WI38 (cell line): ENCODE results near the gene BNIP5.

Source experiments
- H3K4me3 ChIP-seq: 2 replicates; pipeline ENCODE4 v1.5.1; 2011; ENCODE audit warnings: low read depth, mild to moderate bottlenecking, control low read depth, low read length
- CTCF ChIP-seq: IDR thresholded peaks from 2 replicates; pipeline ENCODE4 v1.5.1; 2012; ENCODE audit warnings: low read depth, mild to moderate bottlenecking, control low read depth, low read length

Gene BNIP5

GRCh38 chr6:36347621-36348020 lies 10.9 kb upstream of the BNIP5 start:
- no peak overlapping the region for H3K4me3 ChIP-seq

DNA sequence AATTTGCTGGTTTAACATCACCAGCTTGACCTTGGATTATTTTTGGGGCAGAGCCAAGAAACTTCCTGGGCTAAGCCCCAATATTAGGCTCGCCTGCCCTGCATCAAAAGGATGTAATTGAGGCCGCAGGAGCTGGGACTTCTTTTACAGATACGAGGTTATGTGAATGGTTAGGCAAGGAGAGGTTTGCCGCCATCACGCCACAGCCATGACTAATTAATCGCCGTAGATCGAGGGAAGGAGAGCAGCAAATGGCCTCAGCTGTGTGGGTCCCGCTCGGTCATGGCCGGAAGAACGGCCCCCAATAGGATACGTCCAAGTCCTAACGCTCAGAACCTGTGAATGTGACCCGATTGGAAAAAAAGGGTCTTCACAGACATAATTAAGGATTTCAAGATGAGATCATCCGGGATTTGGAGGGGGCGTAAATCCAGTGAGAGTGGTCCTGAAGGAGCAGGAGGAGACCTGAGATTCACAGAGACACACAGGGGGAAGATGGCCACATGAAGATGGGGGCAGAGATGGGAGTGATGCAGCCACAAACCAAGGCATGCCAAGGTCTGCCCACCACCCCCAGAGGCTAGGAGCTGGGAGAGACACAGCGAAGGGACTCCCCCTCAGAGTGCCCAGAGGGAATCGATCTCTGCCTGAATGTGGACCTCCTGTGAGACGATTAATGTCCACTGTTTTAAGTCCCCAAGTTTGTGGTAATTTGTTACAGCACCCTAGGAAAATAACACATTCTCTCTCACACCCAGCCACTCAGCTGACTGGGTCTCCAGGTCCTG lies 10.0 kb upstream of the BNIP5 start:
- no peak overlapping the region for H3K4me3 ChIP-seq
- no peak for TF ChIP-seq CTCF

More at GRCh38 chr6:36347621-36348020, 10.9 kb upstream of the BNIP5 start:
- TF ChIP-seq CTCF = no peak

- no peak for TF ChIP-seq CTCF
- H3K4me3 ChIP-seq = no peak overlapping the region
Measured at GRCh38 chr6:36345681-36346466, 9.2 kb upstream of the BNIP5 start.

DNA sequence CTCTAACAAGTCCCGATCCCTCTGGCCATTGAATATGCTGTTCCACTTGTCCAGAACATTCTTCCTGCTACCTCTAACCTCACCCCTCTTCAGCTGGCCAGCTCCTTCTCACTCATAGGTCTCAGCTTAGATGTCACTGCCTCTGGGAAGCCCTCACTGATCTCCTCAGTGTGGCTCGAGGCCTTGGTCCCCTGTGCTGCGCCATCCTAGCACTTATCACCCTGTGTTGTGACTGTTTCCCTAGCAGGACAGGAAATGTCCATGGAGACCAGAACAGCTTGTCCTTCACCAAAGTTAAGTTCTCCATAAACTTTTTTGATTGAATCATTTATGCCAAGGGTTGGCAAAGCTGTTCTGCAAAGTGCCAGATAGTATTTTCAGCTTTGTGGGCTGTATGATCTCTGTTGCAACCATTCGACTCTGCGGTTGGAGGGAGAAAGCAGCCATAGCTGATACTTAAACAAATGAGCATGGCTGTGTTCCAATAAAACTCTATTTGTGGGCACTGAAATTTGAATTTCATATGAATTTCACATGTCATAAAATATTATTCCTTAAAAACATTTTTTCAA lies 6.5 kb upstream of the BNIP5 start:
- H3K4me3 ChIP-seq = no peak overlapping the region
- no peak for TF ChIP-seq CTCF

GRCh38 chr6:36340618-36341454 lies 4.1 kb upstream of the BNIP5 start:
- peak; percentile 98 for TF ChIP-seq CTCF
- no peak overlapping the region for H3K4me3 ChIP-seq

GRCh38 chr6:36340306-36340617 lies 3.6 kb upstream of the BNIP5 start:
- no peak for TF ChIP-seq CTCF
- no peak overlapping the region for H3K4me3 ChIP-seq
